IMR-90 (cell line): Measurements from ENCODE around the gene TNIP2. TPM values are rescaled to one million over a fixed set of nuclear protein-coding genes. Genes with fewer than 3 reads are reported as not detected.

Experiments used
- ATAC-seq: fragments of 200-7000 bp; cut with Tn5 transposase; 2 replicates; pipeline ENCODE4 v1.9.1; 2020; ENCODE audit warnings: low read depth, mild to moderate bottlenecking, moderate library complexity
- BruUV-seq: library from RNA; stranded (reverse); fragments of 400-500 nt; replicated peaks from 2 replicates; lab custom pipeline; 2021; lab: Mats Ljungman, UMichigan
- CTCF ChIA-PET: fragments of 300-600 bp; formaldehyde crosslinking; extraction: SDS; loops from one replicate; lab custom pipeline; 2021; ENCODE audit warnings: antibody characterized with exemption; lab: Yijun Ruan, JAX
- POLR2A ChIA-PET: fragments of 300-600 bp; sonication (Branson Sonifier 250); formaldehyde crosslinking; loops from one replicate; lab custom pipeline; 2022; ENCODE audit warnings: antibody characterized with exemption; ENCODE audit not compliant: unreplicated experiment; lab: Charles Lee
- DNase-seq: peaks from one replicate; pipeline ENCODE4 v3.0.0; 2013
- H2AFZ ChIP-seq: replicated peaks from 2 replicates; pipeline ENCODE3; 2013; ENCODE audit warnings: low read length, mild to moderate bottlenecking; ENCODE audit not compliant: poor library complexity
- H2AK5ac ChIP-seq: 2 replicates; pipeline ENCODE4 v1.6.1; 2013; ENCODE audit warnings: low read depth, low read length, inconsistent platforms
- H2AK9ac ChIP-seq: replicated peaks from 2 replicates; pipeline ENCODE3; 2013; ENCODE audit warnings: mild to moderate bottlenecking, low read depth, low read length, moderate library complexity; ENCODE audit not compliant: poor library complexity
- H2BK120ac ChIP-seq: 2 replicates; pipeline ENCODE4 v1.6.1; 2013; ENCODE audit warnings: low read depth, low read length, inconsistent platforms
- H2BK15ac ChIP-seq: 3 replicates; pipeline ENCODE4 v1.6.1; 2013; ENCODE audit warnings: low read depth, low read length, inconsistent platforms
- H2BK20ac ChIP-seq: 2 replicates; pipeline ENCODE4 v1.6.1; 2013; ENCODE audit warnings: low read depth, mild to moderate bottlenecking, inconsistent platforms, low read length, moderate library complexity
- H2BK5ac ChIP-seq: 2 replicates; pipeline ENCODE4 v1.6.1; 2013; ENCODE audit warnings: mild to moderate bottlenecking, low read depth, low read length, inconsistent platforms; ENCODE audit not compliant: poor library complexity, severe bottlenecking
- H3K14ac ChIP-seq: replicated peaks from 2 replicates; pipeline ENCODE4 v1.6.1; 2013; ENCODE audit warnings: low read depth, low read length, inconsistent platforms
- H3K18ac ChIP-seq: 2 replicates; pipeline ENCODE4 v1.6.1; 2013; ENCODE audit warnings: low read depth, low read length, control low read depth
- H3K23ac ChIP-seq: 2 replicates; pipeline ENCODE4 v1.6.1; 2013; ENCODE audit warnings: low read depth, low read length, inconsistent platforms
- H3K27ac ChIP-seq: 2 replicates; pipeline ENCODE4 v1.5.1; 2013; ENCODE audit warnings: mild to moderate bottlenecking, control low read depth, low read length; ENCODE audit not compliant: insufficient read depth
- H3K27me3 ChIP-seq: 2 replicates; pipeline ENCODE4 v1.6.1; 2013; ENCODE audit warnings: low read length; ENCODE audit not compliant: control insufficient read depth, insufficient read depth
- H3K36me3 ChIP-seq: 2 replicates; pipeline ENCODE4 v1.6.1; 2013; ENCODE audit warnings: low read length, mixed read lengths; ENCODE audit not compliant: control insufficient read depth, insufficient read depth
- H3K4ac ChIP-seq: 2 replicates; pipeline ENCODE4 v1.6.1; 2013; ENCODE audit warnings: low read depth, low read length, inconsistent platforms
- H3K4me1 ChIP-seq: 2 replicates; pipeline ENCODE4 v1.6.1; 2013; ENCODE audit warnings: low read length, mixed read lengths; ENCODE audit not compliant: control insufficient read depth, insufficient read depth
- H3K4me2 ChIP-seq: 2 replicates; pipeline ENCODE4 v1.6.1; 2013; ENCODE audit warnings: low read depth, mild to moderate bottlenecking, control low read depth, low read length, moderate library complexity
- H3K4me3 ChIP-seq: 2 replicates; pipeline ENCODE4 v1.5.1; 2013; ENCODE audit warnings: low read depth, mild to moderate bottlenecking, control low read depth, low read length, moderate library complexity; ENCODE audit not compliant: insufficient read depth
- H3K56ac ChIP-seq: 2 replicates; pipeline ENCODE4 v1.6.1; 2013; ENCODE audit warnings: low read length, inconsistent platforms; ENCODE audit not compliant: insufficient read depth; ENCODE audit errors: extremely low read depth
- H3K79me1 ChIP-seq, 2 experiments: 2 replicates each; pipeline ENCODE4 v1.6.1; 2013; ENCODE audit warnings: low read length in 2 of 2, inconsistent platforms in 1 of 2, low read depth in 1 of 2
- H3K9ac ChIP-seq: 2 replicates; pipeline ENCODE4 v1.6.1; 2013; ENCODE audit warnings: low read depth, low read length, control low read depth
- H3K9me1 ChIP-seq: 2 replicates; pipeline ENCODE4 v1.6.1; 2013; ENCODE audit warnings: low read length, inconsistent platforms; ENCODE audit not compliant: insufficient read depth
- H3K9me3 ChIP-seq: 2 replicates; pipeline ENCODE4 v1.6.1; 2013; ENCODE audit warnings: low read length; ENCODE audit not compliant: control insufficient read depth, insufficient read depth
- H4K20me1 ChIP-seq: 2 replicates; pipeline ENCODE4 v1.6.1; 2013; ENCODE audit warnings: low read length, inconsistent platforms; ENCODE audit not compliant: insufficient read depth
- H4K5ac ChIP-seq: 2 replicates; pipeline ENCODE4 v1.6.1; 2013; ENCODE audit warnings: mild to moderate bottlenecking, low read depth, low read length, control low read depth
- H4K8ac ChIP-seq, 2 experiments: 2 replicates each; pipeline ENCODE4 v1.6.1; 2013; ENCODE audit warnings: low read depth in 2 of 2, low read length in 2 of 2, control low read depth in 1 of 2, inconsistent platforms in 1 of 2
- H4K91ac ChIP-seq: 2 replicates; pipeline ENCODE4 v1.6.1; 2013; ENCODE audit warnings: low read depth, low read length, inconsistent platforms; ENCODE audit not compliant: insufficient read depth
- BHLHE40 ChIP-seq: fragments of 150-350 bp; IDR thresholded peaks from 2 replicates; pipeline ENCODE4 v1.6.1; 2016; ENCODE audit warnings: mild to moderate bottlenecking, low read depth, low read length
- CEBPB ChIP-seq: IDR thresholded peaks from 2 replicates; pipeline ENCODE4 v1.6.1; 2012; ENCODE audit warnings: low read depth, low read length, improper control_type of control experiment
- CHD1 ChIP-seq: IDR thresholded peaks from 2 replicates; pipeline ENCODE4 v1.6.1; 2012; ENCODE audit warnings: low read depth, low read length, improper control_type of control experiment
- CTCF ChIP-seq: conservative IDR thresholded peaks from 2 replicates; pipeline ENCODE4 v1.5.1; 2012; ENCODE audit warnings: mild to moderate bottlenecking, low read depth, low read length, improper control_type of control experiment
- FOS ChIP-seq: fragments of 150-350 bp; IDR thresholded peaks from 2 replicates; pipeline ENCODE4 v1.6.1; 2016; ENCODE audit warnings: low read depth, low read length
- MAFK ChIP-seq: IDR thresholded peaks from 2 replicates; pipeline ENCODE4 v1.6.1; 2012; ENCODE audit warnings: low read depth, low read length, improper control_type of control experiment
- MXI1 ChIP-seq: IDR thresholded peaks from 2 replicates; pipeline ENCODE4 v1.6.1; 2012; ENCODE audit warnings: low read depth, mild to moderate bottlenecking, low read length, moderate library complexity, borderline replicate concordance
- NFE2L2 ChIP-seq: fragments of 150-350 bp; IDR thresholded peaks from 2 replicates; pipeline ENCODE4 v1.6.1; 2016; ENCODE audit warnings: low read depth, mild to moderate bottlenecking, low read length
- POLR2A ChIP-seq: IDR thresholded peaks from 2 replicates; pipeline ENCODE4 v1.6.1; 2012; ENCODE audit warnings: mild to moderate bottlenecking, low read depth, low read length
- RAD21 ChIP-seq: IDR thresholded peaks from 2 replicates; pipeline ENCODE4 v1.6.1; 2012; ENCODE audit warnings: low read length, improper control_type of control experiment
- RFX5 ChIP-seq: IDR thresholded peaks from 2 replicates; pipeline ENCODE4 v1.8.0; 2012; ENCODE audit warnings: low read depth, mild to moderate bottlenecking, low read length, moderate library complexity
- SMC3 ChIP-seq: fragments of 150-350 bp; IDR thresholded peaks from 2 replicates; pipeline ENCODE4 v1.6.1; 2016; ENCODE audit warnings: low read depth, mild to moderate bottlenecking, antibody characterized with exemption, low read length, moderate library complexity
- WGBS, 2 experiments: methylation state at CpG; one replicate each; pipeline versions ENCODE4 v1.1.5 to v1.1.7; 2013; ENCODE audit warnings: missing lambda C conversion rate in 2 of 2; ENCODE audit not compliant: insufficient read length in 1 of 2; ENCODE audit errors: extremely low coverage in 2 of 2; 5-methylcytosine and 5-hydroxymethylcytosine counted together
- dilution Hi-C: fragments of 300-500 bp; cut with HindIII; formaldehyde crosslinking; loops from one replicate; pipeline ENCODE4 v1.14.3; 2018; ENCODE audit warnings: low sequenced_read_pairs; ENCODE audit not compliant: unreplicated experiment
- in situ Hi-C: fragments of 300-500 bp; cut with MboI; formaldehyde crosslinking; loops from 3 replicates; pipeline ENCODE4 v1.14.3; 2019; ENCODE audit warnings: low sequenced_read_pairs, inconsistent platforms, mixed read lengths
- intact Hi-C: fragments of 100-400 bp; cut with micrococcal nuclease; formaldehyde crosslinking; loops from 2 replicates; pipeline ENCODE4 v1.10.0; 2022
- polyA plus RNA-seq, 3 experiments: library from polyadenylated mRNA; depleted of rRNA; stranded (reverse); fragments of >200 nt; gene quantifications; 2 replicates each; pipeline ENCODE4 v1.2.3, GENCODE V29; 2012; ENCODE audit warnings: low replicate concordance in 1 of 3
- total RNA-seq: library from RNA; depleted of rRNA; stranded (reverse); fragments of >200 nt; gene quantifications from 2 replicates; pipeline ENCODE4 v1.2.3, GENCODE V29; 2012
- TF ChIP-seq, protein P1 (sequence below): fragments of 150-350 bp; IDR thresholded peaks from 2 replicates; pipeline ENCODE4 v1.6.1; 2016; ENCODE audit warnings: low read depth, mild to moderate bottlenecking, low read length, moderate library complexity, borderline replicate concordance
- TF ChIP-seq, protein P2 (sequence below): fragments of 150-350 bp; IDR thresholded peaks from 2 replicates; pipeline ENCODE4 v1.6.1; 2017; ENCODE audit warnings: mild to moderate bottlenecking, antibody characterized with exemption, low read length, low read depth

The TNIP2 gene
- total and polyA plus RNA-seq, 2 of the 4 experiments (the other 2 are of a cell fraction), result 33.3 to 38.5 TPM

- POLR2A ChIA-PET, result interaction anchor here (0.5 to 0.6 kb wide), 2 partner anchors 27 to 85 kb away, joined by 3 to 5 read pairs; no protein-coding TSS in a partner anchor
- H2AFZ ChIP-seq, result no peak overlapping the region
- no peaks in the 10 kb centered on the region for H3K27me3 ChIP-seq
- intact Hi-C loops (no loop called here), in situ Hi-C loops (no loop called here), dilution Hi-C loops (no loop called here)
- no peak overlapping the region for H3K18ac ChIP-seq
- no peaks in the 10 kb centered on the region for H3K4me1 ChIP-seq
- peaks cover 71% of the 10 kb centered on the region for H3K36me3 ChIP-seq
- DNase-seq (no peak), ATAC-seq (no peak)
- H2BK5ac ChIP-seq, result no peak overlapping the region
- no peak overlapping the region for H4K8ac ChIP-seq
- H3K27ac ChIP-seq, result no peak overlapping the region
- no peak overlapping the region for H3K14ac ChIP-seq
- H2BK120ac ChIP-seq, result no peak overlapping the region
- H3K9me1 ChIP-seq, result peaks cover 7% of the 10 kb centered on the region; the same call in 1 of the 2 replicates
- BruUV-seq, result no TSS peak
- no peak overlapping the region for H3K4me2 ChIP-seq
- WGBS, 2 experiments, result 92% methylated on average over 3 of the region's 8 CpGs; no CpG with 5 or more reads in 1 of the 2 experiments
- H3K9ac ChIP-seq, result no peak overlapping the region
- H2BK20ac ChIP-seq, result no peak overlapping the region
- CTCF ChIA-PET, result no interaction called here
- H4K5ac ChIP-seq, result no peak overlapping the region
- no peak overlapping the region for H2BK15ac ChIP-seq
- H3K4me3 ChIP-seq, result no peak overlapping the region
- no peaks in the 10 kb centered on the region for H3K9me3 ChIP-seq
- H2AK5ac ChIP-seq, result no peak overlapping the region
- H3K79me1 ChIP-seq, result peaks cover 16 to 33% of the 10 kb centered on the region in 2 experiments; a peak in 3 of 4 replicates
- no peak overlapping the region for H2AK9ac ChIP-seq
- no peak overlapping the region for H3K56ac ChIP-seq
- H4K20me1 ChIP-seq, result peaks cover 3% of the 10 kb centered on the region; the same call in 1 of the 2 replicates
- no peak overlapping the region for H4K91ac ChIP-seq
- no peak overlapping the region for H3K23ac ChIP-seq
- TF ChIP-seq MAFK (no peak), NFE2L2 (no peak), SMC3 (no peak), CHD1 (no peak), MXI1 (no peak), FOS (no peak), CTCF (no peak), RAD21 (no peak), CEBPB (no peak), POLR2A (no peak), RFX5 (no peak), BHLHE40 (no peak)
- TF ChIP-seq, protein P1, sequence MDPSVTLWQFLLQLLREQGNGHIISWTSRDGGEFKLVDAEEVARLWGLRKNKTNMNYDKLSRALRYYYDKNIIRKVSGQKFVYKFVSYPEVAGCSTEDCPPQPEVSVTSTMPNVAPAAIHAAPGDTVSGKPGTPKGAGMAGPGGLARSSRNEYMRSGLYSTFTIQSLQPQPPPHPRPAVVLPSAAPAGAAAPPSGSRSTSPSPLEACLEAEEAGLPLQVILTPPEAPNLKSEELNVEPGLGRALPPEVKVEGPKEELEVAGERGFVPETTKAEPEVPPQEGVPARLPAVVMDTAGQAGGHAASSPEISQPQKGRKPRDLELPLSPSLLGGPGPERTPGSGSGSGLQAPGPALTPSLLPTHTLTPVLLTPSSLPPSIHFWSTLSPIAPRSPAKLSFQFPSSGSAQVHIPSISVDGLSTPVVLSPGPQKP, result no peak
- TF ChIP-seq, protein P2, sequence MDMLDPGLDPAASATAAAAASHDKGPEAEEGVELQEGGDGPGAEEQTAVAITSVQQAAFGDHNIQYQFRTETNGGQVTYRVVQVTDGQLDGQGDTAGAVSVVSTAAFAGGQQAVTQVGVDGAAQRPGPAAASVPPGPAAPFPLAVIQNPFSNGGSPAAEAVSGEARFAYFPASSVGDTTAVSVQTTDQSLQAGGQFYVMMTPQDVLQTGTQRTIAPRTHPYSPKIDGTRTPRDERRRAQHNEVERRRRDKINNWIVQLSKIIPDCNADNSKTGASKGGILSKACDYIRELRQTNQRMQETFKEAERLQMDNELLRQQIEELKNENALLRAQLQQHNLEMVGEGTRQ, result no peak
- H3K4ac ChIP-seq, result no peak overlapping the region
Measured at GRCh38 chr4:2697995-2698414, 58.1 kb downstream of the TNIP2 start.
